ENCODE data around the gene OPN1MW2.
"Not testable (repeated sequence)": the region's sequence is repeated elsewhere in the genome, so short reads cannot be mapped to it uniquely, and the experiment has no call there.

DNA sequence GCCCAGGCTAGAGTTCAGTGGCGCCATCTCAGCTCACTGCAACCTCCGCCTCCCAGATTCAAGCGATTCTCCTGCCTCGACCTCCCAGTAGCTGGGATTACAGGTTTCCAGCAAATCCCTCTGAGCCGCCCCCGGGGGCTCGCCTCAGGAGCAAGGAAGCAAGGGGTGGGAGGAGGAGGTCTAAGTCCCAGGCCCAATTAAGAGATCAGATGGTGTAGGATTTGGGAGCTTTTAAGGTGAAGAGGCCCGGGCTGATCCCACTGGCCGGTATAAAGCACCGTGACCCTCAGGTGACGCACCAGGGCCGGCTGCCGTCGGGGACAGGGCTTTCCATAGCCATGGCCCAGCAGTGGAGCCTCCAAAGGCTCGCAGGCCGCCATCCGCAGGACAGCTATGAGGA lies 37.7 kb downstream of the OPN1MW2 start, which contains the start of gene OPN1MW3:
- TF ChIP-seq, protein P1, sequence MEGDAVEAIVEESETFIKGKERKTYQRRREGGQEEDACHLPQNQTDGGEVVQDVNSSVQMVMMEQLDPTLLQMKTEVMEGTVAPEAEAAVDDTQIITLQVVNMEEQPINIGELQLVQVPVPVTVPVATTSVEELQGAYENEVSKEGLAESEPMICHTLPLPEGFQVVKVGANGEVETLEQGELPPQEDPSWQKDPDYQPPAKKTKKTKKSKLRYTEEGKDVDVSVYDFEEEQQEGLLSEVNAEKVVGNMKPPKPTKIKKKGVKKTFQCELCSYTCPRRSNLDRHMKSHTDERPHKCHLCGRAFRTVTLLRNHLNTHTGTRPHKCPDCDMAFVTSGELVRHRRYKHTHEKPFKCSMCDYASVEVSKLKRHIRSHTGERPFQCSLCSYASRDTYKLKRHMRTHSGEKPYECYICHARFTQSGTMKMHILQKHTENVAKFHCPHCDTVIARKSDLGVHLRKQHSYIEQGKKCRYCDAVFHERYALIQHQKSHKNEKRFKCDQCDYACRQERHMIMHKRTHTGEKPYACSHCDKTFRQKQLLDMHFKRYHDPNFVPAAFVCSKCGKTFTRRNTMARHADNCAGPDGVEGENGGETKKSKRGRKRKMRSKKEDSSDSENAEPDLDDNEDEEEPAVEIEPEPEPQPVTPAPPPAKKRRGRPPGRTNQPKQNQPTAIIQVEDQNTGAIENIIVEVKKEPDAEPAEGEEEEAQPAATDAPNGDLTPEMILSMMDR (IDR thresholded peaks at IDR 0.05; ENCODE audit: borderline replicate concordance, extremely low read depth, low read length, poor library complexity, severe bottlenecking) = not testable (repeated sequence)
- not testable (repeated sequence) for TF ChIP-seq EZH2 (IDR thresholded peaks at IDR 0.05; ENCODE audit: borderline replicate concordance, low read depth, low read length, severe bottlenecking)

All from DND-41 (cell line).